H1 (cell line): ENCODE data around the gene MNAT1. TPM values are rescaled to one million over a fixed set of nuclear protein-coding genes. Genes with fewer than 3 reads are reported as not detected.

Experiments used
- CBX8 ChIP-seq: fragments of 300-800, 300-1000 bp; sonication (generic); IDR thresholded peaks from 2 replicates; pipeline ENCODE4 v1.7.1; 2016; ENCODE audit warnings: low read depth, low read length, borderline replicate concordance
- CREB1 ChIP-seq: IDR thresholded peaks from 2 replicates; pipeline ENCODE4 v1.6.1; 2012; ENCODE audit warnings: inconsistent platforms
- HDAC2 ChIP-seq, 2 experiments: fragments of 300-600 bp in 1 of 2; sonication (generic) in 1 of 2; IDR thresholded peaks; 2 replicates each; pipeline ENCODE4 v1.6.1; 2011 to 2012; ENCODE audit warnings: low read depth in 2 of 2, low read length in 2 of 2, mild to moderate bottlenecking in 2 of 2, moderate library complexity in 2 of 2, borderline replicate concordance in 1 of 2, inconsistent platforms in 1 of 2
- JUND ChIP-seq: IDR thresholded peaks from 2 replicates; pipeline ENCODE4 v1.6.1; 2011; ENCODE audit warnings: mild to moderate bottlenecking, improper control_type of control experiment, low read length
- KDM1A ChIP-seq: fragments of 200-600, 300-600 bp; sonication (generic); IDR thresholded peaks from 2 replicates; pipeline ENCODE4 v1.7.1; 2016; ENCODE audit warnings: mild to moderate bottlenecking, low read length, borderline replicate concordance
- PHF8 ChIP-seq: fragments of 200-600 bp; sonication (generic); conservative IDR thresholded peaks from 2 replicates; pipeline ENCODE4 v1.7.1; 2012; ENCODE audit warnings: low read depth, mild to moderate bottlenecking, inconsistent platforms, low read length, moderate library complexity
- TCF12 ChIP-seq: IDR thresholded peaks from 2 replicates; pipeline ENCODE4 v1.6.1; 2011; ENCODE audit warnings: low read depth, mild to moderate bottlenecking, low read length
- TEAD4 ChIP-seq: IDR thresholded peaks from 2 replicates; pipeline ENCODE4 v1.6.1; 2012; ENCODE audit warnings: low read depth, low read length, inconsistent platforms, mixed read lengths
- polyA plus RNA-seq, 7 experiments: library from polyadenylated mRNA; depleted of rRNA in 3 of 7; stranded (reverse) in 5 of 7; unstranded in 2 of 7; fragments of >200 nt in 5 of 7; fragments of 200-250 nt in 2 of 7; gene quantifications; 1 replicate in 5 of 7; 2 replicates in 1 of 7; 4 replicates in 1 of 7; pipeline versions ENCODE4 v1.2.1 to v1.2.3, GENCODE V29; 2011 to 2013; ENCODE audit warnings: missing spikeins in 2 of 7, mixed read lengths in 2 of 7
- total RNA-seq: library from RNA; stranded (reverse); fragmentation: NEBNext Ultra II Directional; extraction: Animal tissue kit (Norgen Biotek cat#: 25700); gene quantifications from 2 replicates; pipeline ENCODE4 v1.2.1, GENCODE V29; 2021

Gene MNAT1
- total and polyA plus RNA-seq, 2 of the 8 experiments (the other 6 are each of a cell fraction or from before 2014, with no cell fraction given): 34.7 to 52.1 TPM

- TF ChIP-seq HDAC2 (IDR thresholded peaks at IDR 0.05; ENCODE audit: borderline replicate concordance in 1 of 2, low read depth in 2 of 2, low read length in 2 of 2) (no peak), KDM1A (no peak), JUND (no peak), PHF8 (no peak), TEAD4 (no peak), CREB1 (no peak), CBX8 (no peak), TCF12 (no peak)
Measured at GRCh38 chr14:60859525-60859924, 125.0 kb downstream of the MNAT1 start (continued).
